ENCODE data around the gene TAGLN.

DNA sequence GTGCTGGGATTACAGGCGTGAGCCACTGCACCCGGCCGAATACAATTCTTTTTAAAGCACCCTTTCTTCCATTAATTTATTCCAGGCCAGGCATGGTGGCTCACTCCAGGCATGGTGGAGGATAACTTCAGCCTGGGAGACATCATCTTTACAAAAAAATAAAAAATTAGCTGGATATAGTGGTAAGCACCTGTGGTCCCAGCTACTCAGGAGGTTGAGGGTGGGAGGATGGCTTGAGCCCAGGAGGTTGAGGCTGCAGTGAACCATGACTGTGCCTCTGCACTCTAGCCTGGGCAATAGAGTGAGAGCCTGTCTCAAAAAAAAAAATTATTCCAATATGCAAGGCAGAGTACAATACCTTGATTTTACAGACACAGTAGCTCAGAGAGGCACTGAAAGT is 11.4 kb downstream of the TAGLN start:
- TF ChIP-seq, protein P1, sequence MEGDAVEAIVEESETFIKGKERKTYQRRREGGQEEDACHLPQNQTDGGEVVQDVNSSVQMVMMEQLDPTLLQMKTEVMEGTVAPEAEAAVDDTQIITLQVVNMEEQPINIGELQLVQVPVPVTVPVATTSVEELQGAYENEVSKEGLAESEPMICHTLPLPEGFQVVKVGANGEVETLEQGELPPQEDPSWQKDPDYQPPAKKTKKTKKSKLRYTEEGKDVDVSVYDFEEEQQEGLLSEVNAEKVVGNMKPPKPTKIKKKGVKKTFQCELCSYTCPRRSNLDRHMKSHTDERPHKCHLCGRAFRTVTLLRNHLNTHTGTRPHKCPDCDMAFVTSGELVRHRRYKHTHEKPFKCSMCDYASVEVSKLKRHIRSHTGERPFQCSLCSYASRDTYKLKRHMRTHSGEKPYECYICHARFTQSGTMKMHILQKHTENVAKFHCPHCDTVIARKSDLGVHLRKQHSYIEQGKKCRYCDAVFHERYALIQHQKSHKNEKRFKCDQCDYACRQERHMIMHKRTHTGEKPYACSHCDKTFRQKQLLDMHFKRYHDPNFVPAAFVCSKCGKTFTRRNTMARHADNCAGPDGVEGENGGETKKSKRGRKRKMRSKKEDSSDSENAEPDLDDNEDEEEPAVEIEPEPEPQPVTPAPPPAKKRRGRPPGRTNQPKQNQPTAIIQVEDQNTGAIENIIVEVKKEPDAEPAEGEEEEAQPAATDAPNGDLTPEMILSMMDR (IDR thresholded peaks at IDR 0.05) = no peak
- no peak for TF ChIP-seq POLR2A (IDR thresholded peaks at IDR 0.05)

Data from uterus (tissue), 2 donors.